ENCODE measurements around the gene HHIPL1.

Gene HHIPL1

DNA sequence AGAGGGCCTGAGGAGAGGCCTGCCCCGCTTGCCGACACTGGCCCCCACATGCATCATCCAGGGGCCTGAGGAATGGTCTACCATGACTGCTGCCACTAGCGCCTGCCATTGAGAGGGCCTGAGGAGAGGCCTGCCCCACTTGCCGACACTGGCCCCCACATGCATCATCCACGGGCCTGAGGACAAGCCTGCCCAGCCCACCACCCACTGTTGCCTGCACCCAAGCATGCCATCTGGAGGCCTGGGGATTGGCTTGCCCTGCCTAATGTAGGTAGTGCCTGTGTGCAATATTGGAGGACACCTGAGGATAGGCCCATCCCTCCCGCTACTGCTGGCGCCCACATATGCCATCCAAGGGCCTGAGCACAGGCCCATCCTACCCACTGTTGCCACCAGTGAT lies 63.5 kb downstream of the HHIPL1 start:
- Mint-ChIP-seq H3K4me1 (no peaks in the 10 kb centered on the region), H3K36me3 (no peaks in the 10 kb centered on the region), H3K27ac (no peak overlapping the region), H3K4me3 (no peak overlapping the region), H3K9me3 (peaks cover 6% of the 10 kb centered on the region)
- no peak for ATAC-seq
- DNase-seq (ENCODE audit: low spot score in 2 of 2), result peak in 1 of 2 donors; percentile 7

DNA sequence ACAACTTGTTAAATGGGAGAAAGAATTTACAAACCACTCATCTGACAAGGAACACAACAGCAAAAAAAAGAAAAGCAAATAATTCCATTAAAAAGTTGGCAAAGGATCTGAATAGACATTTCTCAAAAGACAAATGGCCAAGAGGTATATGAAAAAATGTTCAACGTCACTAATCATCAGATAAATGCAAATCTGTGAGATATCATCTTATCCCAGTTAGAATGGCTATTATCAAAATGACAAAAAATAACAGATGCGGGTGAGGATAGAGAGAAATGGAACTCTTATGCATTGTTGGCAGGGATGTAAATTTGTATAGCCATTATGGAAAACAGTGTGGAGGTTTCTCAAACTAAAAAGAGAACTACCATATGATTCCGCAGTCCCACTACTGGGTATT lies 69.0 kb downstream of the HHIPL1 start:
- H3K27ac Mint-ChIP-seq, result no peak overlapping the region
- no peak for ATAC-seq

DNA sequence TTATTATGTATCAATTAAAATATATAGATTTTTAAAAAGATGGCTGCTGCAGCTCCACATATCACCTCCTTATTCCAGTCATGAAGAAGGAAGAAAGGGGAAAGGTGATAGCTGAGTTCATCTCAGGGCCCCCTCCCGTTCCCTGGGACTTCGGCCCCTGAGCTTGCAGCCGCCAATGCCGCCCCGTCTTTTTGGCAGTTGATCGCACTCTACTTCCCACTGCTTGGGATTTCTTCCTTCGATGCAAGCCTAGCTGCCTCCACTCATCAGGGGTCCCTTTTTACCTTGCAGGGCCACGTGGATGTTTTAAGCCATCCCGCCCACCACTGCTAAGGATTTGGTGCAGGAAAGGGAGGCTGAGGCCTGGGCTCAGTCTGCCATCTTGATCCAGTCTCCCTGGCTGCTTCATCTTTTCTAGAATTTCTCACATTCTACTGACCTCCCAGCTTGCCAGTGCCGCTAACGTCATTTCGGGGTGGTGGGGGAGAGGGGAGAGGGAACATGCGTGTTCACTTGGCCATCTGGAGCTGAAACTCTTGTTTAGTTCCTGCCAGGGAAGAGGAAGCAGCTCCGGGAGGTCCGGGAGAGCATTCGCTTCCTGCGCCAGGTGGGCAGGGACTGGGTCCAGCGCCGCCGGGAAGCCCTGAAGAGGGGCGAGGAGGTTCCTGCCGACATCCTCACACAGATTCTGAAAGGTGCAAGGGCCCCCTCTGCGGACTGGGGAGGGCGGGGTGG lies 70.5 kb downstream of the HHIPL1 start:
- no peak overlapping the region for H3K4me3 Mint-ChIP-seq
- H3K27ac Mint-ChIP-seq, result no peak overlapping the region
- no peaks in the 10 kb centered on the region for H3K4me1 Mint-ChIP-seq
- no peaks in the 10 kb centered on the region for H3K9me3 Mint-ChIP-seq
- ATAC-seq (no peak), DNase-seq (ENCODE audit: low spot score in 2 of 2) (peak in 1 of 2 donors; percentile 22)
- H3K36me3 Mint-ChIP-seq, result no peaks in the 10 kb centered on the region

More for the DNA sequence above, 69.0 kb downstream of the HHIPL1 start:
- no peaks in the 10 kb centered on the region for H3K4me1 Mint-ChIP-seq
- H3K36me3 Mint-ChIP-seq, result no peaks in the 10 kb centered on the region
- no peak overlapping the region for H3K4me3 Mint-ChIP-seq
- no peaks in the 10 kb centered on the region for H3K9me3 Mint-ChIP-seq
- no peak for DNase-seq (ENCODE audit: low spot score in 2 of 2)

DNA sequence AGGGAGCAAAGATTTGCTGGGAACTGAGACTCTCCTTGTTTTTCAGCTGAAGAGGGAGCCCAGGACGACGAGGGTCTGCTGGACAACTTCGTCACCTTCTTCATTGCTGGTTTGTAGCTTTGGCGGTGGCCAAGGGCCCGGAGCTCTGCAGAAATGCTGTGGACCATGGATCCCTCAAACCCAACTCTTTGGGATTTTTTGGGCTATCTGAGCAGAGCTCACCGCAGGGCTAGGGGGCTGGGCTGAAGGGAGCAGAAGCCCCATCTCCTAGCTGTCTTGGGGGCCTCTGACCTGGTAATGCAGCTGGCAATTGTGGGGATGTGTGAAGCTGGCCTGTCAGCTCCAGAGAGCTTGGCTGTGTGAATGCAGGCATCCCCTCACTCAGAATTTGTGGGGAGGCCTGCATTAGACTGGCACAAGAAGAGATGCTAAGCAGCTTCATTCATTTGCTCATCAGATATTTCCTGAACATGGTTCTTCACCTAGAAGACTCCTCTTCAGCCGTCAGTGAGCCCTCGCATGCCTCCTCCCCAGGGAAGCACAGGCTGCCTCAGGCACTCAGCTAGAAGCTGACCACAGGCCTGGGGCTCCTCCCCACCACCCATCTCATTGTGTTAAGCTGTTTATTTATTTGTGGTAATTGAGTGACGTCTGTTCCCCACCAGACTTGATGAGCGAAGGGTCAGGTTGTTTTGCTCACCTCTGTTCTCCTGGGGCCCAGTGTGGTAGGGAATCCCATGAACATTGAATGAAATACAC lies 71.3 kb downstream of the HHIPL1 start:
- peak in 1 of 2 donors; percentile 40 for DNase-seq (ENCODE audit: low spot score in 2 of 2)
- ATAC-seq, result peak; percentile 19
- H3K4me1 Mint-ChIP-seq, result no peaks in the 10 kb centered on the region
- H3K27ac Mint-ChIP-seq, result peak overlapping the region; percentile 2
- no peak overlapping the region for H3K4me3 Mint-ChIP-seq
- H3K9me3 Mint-ChIP-seq, result no peaks in the 10 kb centered on the region
- no peaks in the 10 kb centered on the region for H3K36me3 Mint-ChIP-seq

DNA sequence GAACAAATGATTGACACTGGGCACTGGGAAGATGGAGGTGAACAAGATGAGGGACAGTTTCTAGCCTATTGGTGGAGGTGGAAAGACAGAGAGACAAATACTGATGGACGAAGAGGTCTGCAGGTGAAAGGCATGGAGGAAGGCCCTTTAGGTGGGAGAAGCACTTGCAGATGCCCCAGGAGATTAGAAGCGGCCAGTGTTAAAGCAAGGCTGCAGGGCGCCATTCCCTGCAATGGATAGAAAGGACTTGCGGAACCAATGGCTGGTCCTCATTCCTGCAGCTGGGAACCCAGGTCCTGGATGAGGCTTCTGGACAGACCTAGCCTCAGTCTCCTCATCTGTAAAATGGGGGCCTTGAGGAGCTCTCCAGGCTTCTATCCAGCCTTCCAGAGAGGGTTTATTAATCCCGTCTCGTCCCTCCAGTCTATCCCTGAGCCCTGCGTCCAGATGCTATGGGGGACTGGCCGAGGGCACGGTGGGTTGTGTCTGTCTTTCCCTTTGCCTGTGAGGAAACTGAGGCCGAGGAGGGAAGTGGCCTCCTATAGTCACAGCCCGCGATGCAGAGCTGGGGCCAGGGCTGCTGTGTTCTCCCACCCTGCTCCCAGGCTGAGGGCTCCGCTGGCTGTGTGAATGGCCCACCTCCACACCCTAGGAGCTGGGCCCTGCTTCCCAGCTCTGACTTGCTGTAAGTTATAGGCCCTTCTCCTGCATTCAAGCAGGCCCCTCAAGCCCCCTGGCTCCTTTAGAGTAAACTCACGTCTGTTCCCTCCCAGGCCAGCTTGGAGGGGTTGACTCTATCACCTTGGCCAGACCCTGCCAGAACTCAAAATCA lies 72.1 kb downstream of the HHIPL1 start:
- ATAC-seq, result peak; percentile 19
- Mint-ChIP-seq H3K36me3 (no peaks in the 10 kb centered on the region), H3K9me3 (no peaks in the 10 kb centered on the region), H3K4me3 (no peak overlapping the region), H3K27ac (peak overlapping the region; percentile 2), H3K4me1 (no peaks in the 10 kb centered on the region)
- DNase-seq (ENCODE audit: low spot score in 2 of 2), result peak in 1 of 2 donors; percentile 38

DNA sequence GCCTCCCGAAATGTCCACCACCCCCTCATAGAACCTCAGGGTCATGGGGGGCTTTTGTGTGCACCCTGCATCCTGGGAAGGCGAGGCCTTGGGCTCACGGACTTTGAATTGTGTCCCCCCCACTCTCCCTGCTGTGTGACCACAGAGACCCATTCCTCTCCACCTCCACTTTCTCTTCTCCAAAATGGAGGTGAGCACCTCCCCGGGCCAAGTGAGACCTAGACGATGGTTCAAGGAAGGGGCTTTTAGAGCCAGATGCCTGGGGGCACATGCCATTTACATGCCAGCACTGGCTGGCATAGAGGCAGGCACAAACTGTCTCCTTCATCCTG lies 72.7 kb downstream of the HHIPL1 start:
- no peak for ATAC-seq
- H3K4me1 Mint-ChIP-seq, result no peaks in the 10 kb centered on the region
- H3K27ac Mint-ChIP-seq, result no peak overlapping the region
- no peaks in the 10 kb centered on the region for H3K36me3 Mint-ChIP-seq
- no peaks in the 10 kb centered on the region for H3K9me3 Mint-ChIP-seq
- DNase-seq (ENCODE audit: low spot score in 2 of 2), result no peak
- H3K4me3 Mint-ChIP-seq, result no peak overlapping the region

DNA sequence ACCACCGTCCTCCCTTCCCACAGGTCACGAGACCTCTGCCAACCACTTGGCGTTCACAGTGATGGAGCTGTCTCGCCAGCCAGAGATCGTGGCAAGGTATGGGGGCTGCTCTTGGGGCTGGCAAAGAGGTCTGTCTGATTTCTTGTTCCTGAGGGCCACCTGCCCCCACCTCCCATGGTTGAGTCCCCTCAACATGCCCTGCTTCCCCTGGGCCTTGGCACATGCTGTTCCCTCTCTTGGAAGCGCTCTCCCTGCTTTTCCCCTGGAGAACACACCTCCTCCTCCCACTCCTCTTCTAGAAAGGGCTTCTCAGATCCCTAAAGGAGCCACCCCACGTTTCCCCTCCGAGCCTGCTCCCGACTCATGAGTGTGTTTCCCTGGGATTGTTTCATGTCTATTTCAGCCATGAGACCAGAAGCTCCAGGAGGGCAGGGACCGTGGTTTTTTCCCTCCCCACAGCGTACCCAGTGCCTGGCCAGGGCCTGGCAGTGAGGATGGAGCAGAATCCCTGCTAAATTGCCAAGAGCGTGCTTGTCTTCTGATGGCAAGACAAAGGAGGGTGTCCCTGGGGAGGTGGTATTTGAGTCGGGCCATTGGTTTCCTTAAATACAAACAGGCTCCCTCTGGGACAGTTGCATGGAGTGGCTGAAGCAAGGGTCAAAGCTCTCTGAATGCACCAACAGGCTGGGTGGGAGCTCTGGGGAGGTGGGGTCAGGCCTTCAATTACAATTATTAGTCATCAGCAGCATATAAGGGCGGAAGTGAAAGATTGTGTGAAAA lies 73.3 kb downstream of the HHIPL1 start:
- Mint-ChIP-seq H3K27ac (no peak overlapping the region), H3K9me3 (no peaks in the 10 kb centered on the region), H3K4me1 (no peaks in the 10 kb centered on the region), H3K36me3 (no peaks in the 10 kb centered on the region), H3K4me3 (no peak overlapping the region)
- peak in 1 of 2 donors; percentile 41 for DNase-seq (ENCODE audit: low spot score in 2 of 2)
- no peak for ATAC-seq

DNA sequence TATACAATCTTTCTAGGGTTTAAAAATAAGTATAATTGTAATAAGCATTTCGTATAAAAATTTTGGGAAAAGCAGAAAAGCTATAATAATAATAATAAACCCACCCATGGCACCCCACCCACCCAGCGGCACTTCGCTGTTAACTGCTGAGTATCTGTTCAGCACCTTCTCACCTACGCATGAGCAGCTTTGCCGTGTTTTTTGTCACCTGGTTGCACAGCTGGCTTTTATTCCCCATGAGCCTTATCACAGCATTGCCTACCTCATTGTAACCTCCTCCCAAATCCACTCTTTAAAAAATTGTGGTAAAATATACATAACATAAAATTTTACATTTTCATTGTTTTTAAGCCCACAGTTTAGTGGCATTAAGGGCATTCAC lies 73.9 kb downstream of the HHIPL1 start:
- H3K4me3 Mint-ChIP-seq, result no peak overlapping the region
- no peaks in the 10 kb centered on the region for H3K36me3 Mint-ChIP-seq
- H3K27ac Mint-ChIP-seq, result no peak overlapping the region
- H3K4me1 Mint-ChIP-seq, result no peaks in the 10 kb centered on the region
- no peaks in the 10 kb centered on the region for H3K9me3 Mint-ChIP-seq
- no peak for ATAC-seq
- peak in 1 of 2 donors; percentile 18 for DNase-seq (ENCODE audit: low spot score in 2 of 2)

DNA sequence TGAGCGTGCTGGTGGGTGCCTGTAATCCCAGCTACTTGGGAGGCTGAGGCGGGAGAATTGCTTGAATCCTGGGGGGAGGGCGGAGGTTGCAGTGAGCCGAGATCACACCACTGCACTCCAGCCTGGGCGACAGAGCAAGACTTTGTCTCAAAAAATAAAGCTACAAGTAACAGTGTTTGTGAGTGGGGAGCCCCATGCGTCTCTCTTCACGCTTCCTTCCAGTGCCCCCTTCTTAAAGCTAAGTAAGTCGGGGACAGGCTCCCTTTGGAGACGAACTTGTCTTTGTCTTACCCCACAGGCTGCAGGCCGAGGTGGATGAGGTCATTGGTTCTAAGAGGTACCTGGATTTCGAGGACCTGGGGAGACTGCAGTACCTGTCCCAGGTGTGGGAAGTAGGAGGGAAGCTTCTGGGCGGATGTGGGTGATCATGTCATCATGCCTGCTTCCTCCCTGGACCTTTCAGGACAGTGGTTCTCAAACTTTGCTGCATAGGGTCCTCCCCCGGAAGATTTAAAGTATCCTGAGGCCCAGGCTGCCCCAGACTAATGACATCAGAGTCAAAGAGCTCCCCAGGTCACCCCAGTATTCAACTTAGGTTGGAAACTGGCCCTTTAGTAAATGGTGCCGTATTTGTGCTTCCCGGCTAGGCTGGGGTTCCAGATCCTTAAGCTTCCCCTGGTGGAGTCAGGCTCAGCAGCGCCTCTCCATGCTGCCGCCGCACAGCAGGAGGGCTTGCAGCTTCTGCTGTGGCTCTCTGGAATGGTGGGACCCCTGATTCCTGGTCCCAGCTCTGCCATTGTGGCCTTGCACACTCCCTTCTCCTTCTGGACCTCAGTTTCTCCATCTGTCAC lies 76.2 kb downstream of the HHIPL1 start:
- Mint-ChIP-seq H3K4me3 (no peak overlapping the region), H3K36me3 (no peaks in the 10 kb centered on the region), H3K4me1 (no peaks in the 10 kb centered on the region), H3K9me3 (no peaks in the 10 kb centered on the region), H3K27ac (no peak overlapping the region)
- ATAC-seq (no peak), DNase-seq (ENCODE audit: low spot score in 2 of 2) (peak in 1 of 2 donors; percentile 23)

DNA sequence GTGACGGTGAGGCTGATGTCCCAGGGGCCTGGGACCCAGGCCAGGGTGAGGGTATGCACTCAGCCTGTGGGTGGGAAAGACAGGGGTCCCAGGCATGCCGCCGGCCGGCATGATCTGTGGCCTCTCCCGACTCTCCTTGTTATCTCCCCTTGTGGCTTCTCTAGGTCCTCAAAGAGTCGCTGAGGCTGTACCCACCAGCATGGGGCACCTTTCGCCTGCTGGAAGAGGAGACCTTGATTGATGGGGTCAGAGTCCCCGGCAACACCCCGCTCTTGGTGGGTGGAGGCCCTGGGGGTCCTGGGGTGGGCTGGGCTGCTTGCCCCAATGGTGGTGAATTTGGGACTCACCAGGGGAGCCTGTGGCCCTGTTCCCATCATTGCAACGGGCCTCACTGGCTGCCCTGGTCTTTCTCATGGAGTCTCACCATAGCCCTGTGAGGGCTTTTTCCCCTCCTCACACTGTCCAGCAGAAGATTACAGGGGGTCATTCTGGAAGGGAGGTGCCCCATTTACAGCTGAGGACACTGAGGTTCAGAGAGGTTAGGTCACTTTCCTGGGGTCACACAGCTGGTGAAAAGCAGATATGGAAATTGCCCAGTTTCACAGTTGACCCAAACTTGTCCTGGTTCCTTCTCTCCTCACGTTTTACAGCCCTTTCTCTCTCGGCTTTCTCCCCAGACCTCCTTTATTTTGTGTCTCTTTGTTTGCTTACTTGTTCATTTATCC lies 77.0 kb downstream of the HHIPL1 start:
- ATAC-seq, result no peak
- Mint-ChIP-seq H3K9me3 (no peaks in the 10 kb centered on the region), H3K36me3 (no peaks in the 10 kb centered on the region), H3K27ac (no peak overlapping the region), H3K4me3 (no peak overlapping the region), H3K4me1 (no peaks in the 10 kb centered on the region)
- no peak for DNase-seq (ENCODE audit: low spot score in 2 of 2)

DNA sequence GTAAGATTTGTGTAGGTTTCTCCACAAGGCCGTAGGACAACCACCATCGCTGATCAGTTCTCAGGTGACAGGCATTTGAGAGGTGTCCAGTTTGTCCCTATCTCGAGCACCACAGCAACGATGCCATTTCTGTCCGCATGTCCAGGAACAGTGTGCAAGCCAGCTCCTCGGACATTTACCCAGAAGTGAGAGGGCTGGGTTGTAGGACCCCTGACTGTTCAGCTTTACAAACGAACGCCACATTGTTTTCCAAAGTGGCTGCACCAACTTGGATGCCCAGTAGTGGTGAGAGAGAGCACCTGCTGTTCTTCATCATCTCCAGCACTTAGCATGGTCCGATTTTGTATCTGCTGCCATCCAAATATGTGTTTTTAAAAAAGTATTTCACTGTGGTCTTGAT lies 77.8 kb downstream of the HHIPL1 start:
- Mint-ChIP-seq H3K4me1 (no peaks in the 10 kb centered on the region), H3K36me3 (no peaks in the 10 kb centered on the region), H3K27ac (no peak overlapping the region), H3K9me3 (no peaks in the 10 kb centered on the region), H3K4me3 (no peak overlapping the region)
- ATAC-seq (no peak), DNase-seq (ENCODE audit: low spot score in 2 of 2) (no peak)

DNA sequence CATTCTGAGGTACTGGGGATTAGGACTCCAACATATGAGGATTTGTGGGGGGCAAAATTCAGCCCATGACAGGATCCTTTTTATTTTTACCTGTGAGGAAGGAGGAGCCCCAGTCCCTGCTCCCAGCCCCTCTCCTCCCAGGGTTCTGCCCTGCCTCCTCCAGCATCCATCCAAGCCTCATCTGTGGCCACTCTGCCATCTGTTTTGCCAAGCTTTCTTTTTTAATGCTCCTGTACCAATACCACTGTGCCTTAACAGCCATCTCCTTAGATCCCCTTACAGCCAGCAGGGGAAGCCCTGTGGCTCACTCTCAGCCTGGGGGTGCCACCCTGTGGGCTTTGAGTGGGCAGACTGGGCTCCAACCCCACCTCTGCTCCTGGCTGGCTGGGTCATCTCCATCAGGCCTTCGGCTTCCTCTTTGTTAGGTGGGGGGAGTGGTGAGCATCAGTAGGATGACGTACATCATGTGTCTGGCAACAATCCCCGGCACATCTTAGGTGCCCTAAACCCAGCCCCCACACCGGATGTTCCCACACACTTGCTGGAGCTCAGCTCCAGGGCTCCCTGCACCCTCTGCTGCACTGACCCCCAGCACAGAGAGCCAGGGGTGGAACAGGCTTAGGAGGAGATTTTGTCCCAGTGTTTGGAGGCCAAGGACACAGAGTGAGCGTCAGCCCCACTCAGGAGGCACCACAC lies 79.4 kb downstream of the HHIPL1 start:
- DNase-seq (ENCODE audit: low spot score in 2 of 2) (no peak), ATAC-seq (no peak)
- Mint-ChIP-seq H3K4me1 (no peaks in the 10 kb centered on the region), H3K36me3 (no peaks in the 10 kb centered on the region), H3K27ac (no peak overlapping the region), H3K4me3 (no peak overlapping the region), H3K9me3 (no peaks in the 10 kb centered on the region)

DNA sequence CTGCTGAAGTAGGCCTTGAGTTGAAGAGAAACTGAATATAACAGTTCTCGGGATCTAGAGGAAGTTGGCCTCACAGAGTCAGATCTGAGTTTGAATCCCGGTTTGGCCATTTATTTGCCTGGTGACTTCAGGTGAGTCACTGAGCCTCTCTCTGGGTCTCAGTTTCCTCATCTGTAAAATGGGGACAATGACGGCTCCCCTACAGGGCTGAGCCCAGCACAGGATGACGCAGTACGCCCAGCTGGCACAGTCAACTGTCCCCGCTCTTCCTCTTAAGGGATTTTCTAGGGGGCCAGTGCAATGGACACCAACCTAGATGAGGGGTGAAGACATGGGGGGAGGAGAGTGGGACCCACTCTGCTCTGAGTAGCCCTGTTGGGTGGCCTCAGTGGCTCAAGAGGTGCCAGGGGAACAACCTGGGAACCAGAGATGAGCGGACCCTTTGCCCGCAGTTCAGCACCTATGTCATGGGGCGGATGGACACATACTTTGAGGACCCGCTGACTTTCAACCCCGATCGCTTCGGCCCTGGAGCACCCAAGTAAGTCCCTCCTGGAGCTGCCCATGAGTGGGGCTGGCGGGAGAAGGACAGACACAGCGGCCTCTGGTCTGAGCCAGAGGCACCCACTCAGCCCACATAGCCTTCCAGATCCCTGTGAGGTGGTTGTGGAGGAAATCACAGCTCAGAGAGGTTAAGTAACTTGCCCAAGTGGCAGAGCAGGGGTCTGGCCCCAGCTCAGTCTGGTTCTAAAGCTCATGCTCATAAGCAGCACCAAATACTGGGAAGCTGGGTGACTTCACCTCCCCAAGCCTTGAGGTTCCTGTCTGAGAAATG lies 80.2 kb downstream of the HHIPL1 start:
- H3K4me1 Mint-ChIP-seq, result no peaks in the 10 kb centered on the region
- ATAC-seq (no peak), DNase-seq (ENCODE audit: low spot score in 2 of 2) (no peak)
- no peaks in the 10 kb centered on the region for H3K36me3 Mint-ChIP-seq
- no peak overlapping the region for H3K4me3 Mint-ChIP-seq
- H3K27ac Mint-ChIP-seq, result no peak overlapping the region
- no peaks in the 10 kb centered on the region for H3K9me3 Mint-ChIP-seq

All from stimulated activated effector memory CD8-positive, alpha-beta T cell treated with anti-CD3 and anti-CD28 coated beads, Interleukin-12 subunit alpha, Interleukin-12 subunit beta, amount 100 ng/mL, for 72 hours (primary cell).